Progenitor cell of endocrine pancreas (in vitro differentiated cells): ENCODE results near the gene CCDC14. TPM values are rescaled to one million over a fixed set of nuclear protein-coding genes. Genes with fewer than 3 reads are reported as not detected.

ENCODE experiments used
- DNase-seq: peaks from one replicate; pipeline ENCODE4 v3.0.0; 2021; ENCODE audit warnings: low spot score; ENCODE audit not compliant: unreplicated experiment
- H3K27ac Mint-ChIP-seq: 2 replicates; pipeline ENCODE4 v1.8.0; 2021; ENCODE audit warnings: mild to moderate bottlenecking, moderate library complexity, mixed read lengths
- H3K27me3 Mint-ChIP-seq: 2 replicates; pipeline ENCODE4 v1.8.0; 2021; ENCODE audit warnings: mixed read lengths
- H3K36me3 Mint-ChIP-seq: 2 replicates; pipeline ENCODE4 v1.8.0; 2022; ENCODE audit warnings: mixed read lengths; ENCODE audit not compliant: insufficient read depth
- H3K4me1 Mint-ChIP-seq: 2 replicates; pipeline ENCODE4 v1.8.0; 2021; ENCODE audit warnings: low read depth, mixed read lengths
- H3K4me3 Mint-ChIP-seq: 2 replicates; pipeline ENCODE4 v1.8.0; 2021; ENCODE audit warnings: low read depth, mild to moderate bottlenecking, moderate library complexity, mixed read lengths
- H3K9me3 Mint-ChIP-seq: 2 replicates; pipeline ENCODE4 v1.8.0; 2021; ENCODE audit warnings: low read depth, mixed read lengths
- total RNA-seq: library from RNA; stranded (reverse); gene quantifications from 2 replicates; pipeline ENCODE4 v1.2.1, GENCODE V29; 2021
- TF ChIP-seq, protein P1 (sequence below): fragments of 200-600 bp; sonication (generic); IDR thresholded peaks from one replicate; pipeline ENCODE4 v1.5.0; 2021; ENCODE audit warnings: antibody characterized with exemption, mild to moderate bottlenecking; ENCODE audit not compliant: unreplicated experiment

CCDC14 gene
- total RNA-seq, 1 donor from 2014 or later: 114 TPM

DNA sequence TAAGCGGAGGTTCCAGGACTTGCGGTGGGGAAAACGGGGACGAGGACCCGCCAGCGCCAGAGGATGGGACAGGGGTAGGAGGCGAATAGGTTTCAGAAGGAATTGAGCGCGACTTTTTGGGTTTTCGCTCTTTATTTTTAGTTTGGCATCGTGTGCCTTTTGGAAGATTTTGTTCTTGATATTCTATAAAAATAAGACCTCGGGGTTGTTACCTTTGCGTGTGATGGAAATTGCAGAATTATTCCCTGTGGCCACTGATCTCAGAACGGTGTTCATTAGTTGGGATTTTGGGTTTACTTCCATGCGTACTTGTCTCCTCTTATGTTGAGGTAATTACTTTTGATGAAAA is 453 bp upstream of the CCDC14 start:
- no peaks in the 10 kb centered on the region for H3K36me3 Mint-ChIP-seq
- H3K27ac Mint-ChIP-seq: peak overlapping the region; percentile 99
- peak overlapping the region; percentile 96 for H3K4me3 Mint-ChIP-seq

DNA sequence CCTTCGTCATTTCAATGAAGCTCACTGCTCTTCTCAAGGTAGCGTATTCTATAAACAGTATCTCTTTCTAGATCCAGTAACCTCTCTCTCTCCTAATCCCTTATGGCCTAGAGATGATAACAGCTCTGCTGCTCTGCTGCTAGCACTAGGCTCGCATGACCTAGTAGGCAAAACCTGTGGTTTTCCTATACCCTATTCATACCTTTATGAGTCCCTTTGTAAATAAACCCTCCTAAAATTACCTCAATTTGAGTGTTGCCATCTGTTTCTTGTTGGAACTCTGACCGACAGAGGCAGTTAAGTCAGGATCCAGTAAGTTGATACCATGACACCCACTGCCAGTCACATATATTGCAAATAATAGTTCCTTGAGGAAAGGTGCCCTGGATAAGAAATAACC is 7.3 kb downstream of the CCDC14 start:
- Mint-ChIP-seq H3K36me3 (peaks cover 11% of the 10 kb centered on the region), H3K27me3 (no peaks in the 10 kb centered on the region)
- TF ChIP-seq, protein P1, sequence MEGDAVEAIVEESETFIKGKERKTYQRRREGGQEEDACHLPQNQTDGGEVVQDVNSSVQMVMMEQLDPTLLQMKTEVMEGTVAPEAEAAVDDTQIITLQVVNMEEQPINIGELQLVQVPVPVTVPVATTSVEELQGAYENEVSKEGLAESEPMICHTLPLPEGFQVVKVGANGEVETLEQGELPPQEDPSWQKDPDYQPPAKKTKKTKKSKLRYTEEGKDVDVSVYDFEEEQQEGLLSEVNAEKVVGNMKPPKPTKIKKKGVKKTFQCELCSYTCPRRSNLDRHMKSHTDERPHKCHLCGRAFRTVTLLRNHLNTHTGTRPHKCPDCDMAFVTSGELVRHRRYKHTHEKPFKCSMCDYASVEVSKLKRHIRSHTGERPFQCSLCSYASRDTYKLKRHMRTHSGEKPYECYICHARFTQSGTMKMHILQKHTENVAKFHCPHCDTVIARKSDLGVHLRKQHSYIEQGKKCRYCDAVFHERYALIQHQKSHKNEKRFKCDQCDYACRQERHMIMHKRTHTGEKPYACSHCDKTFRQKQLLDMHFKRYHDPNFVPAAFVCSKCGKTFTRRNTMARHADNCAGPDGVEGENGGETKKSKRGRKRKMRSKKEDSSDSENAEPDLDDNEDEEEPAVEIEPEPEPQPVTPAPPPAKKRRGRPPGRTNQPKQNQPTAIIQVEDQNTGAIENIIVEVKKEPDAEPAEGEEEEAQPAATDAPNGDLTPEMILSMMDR: no peak

More for the DNA sequence above, 453 bp upstream of the CCDC14 start:
- peaks cover 6% of the 10 kb centered on the region for H3K27me3 Mint-ChIP-seq
- TF ChIP-seq, protein P1: no peak
- H3K4me1 Mint-ChIP-seq: peaks cover 9% of the 10 kb centered on the region
- H3K9me3 Mint-ChIP-seq: no peaks in the 10 kb centered on the region
- no peak for DNase-seq

DNA sequence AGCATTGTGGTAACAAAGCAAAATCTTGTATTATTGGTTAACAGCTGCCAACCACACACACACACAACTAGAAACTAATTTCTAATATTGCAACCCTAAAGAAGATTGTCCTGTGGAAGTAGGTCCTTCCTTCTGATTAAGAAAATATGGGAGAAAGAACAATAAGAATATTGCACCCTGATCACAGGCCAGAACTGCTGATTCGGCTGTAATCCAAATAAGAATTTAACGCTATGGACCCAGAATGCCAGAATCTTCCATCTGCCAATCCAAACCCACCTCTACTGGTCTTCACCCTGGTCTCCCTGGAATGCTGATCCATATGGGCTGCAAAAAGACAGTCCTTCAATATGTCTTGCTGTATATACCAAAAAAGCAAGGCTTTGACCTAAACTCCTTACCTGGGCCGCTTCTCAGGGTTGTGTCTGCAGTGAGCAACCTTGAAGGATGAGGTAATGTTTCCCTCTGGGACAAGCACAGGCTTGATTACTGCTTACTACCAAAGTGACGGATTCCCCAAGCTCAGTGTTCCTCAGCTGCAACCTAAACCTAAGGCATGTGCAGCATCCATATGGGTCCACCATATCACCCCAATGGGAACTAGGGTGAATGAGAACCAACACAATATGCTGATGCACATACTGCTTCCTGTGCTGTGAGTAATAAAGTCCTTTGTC is 8.0 kb downstream of the CCDC14 start:
- H3K36me3 Mint-ChIP-seq: peaks cover 14% of the 10 kb centered on the region
- H3K27me3 Mint-ChIP-seq: no peaks in the 10 kb centered on the region
- TF ChIP-seq, protein P1: no peak
- DNase-seq: no peak
- H3K27ac Mint-ChIP-seq: no peak overlapping the region
- peaks cover 7% of the 10 kb centered on the region for H3K4me1 Mint-ChIP-seq
- no peaks in the 10 kb centered on the region for H3K9me3 Mint-ChIP-seq
- H3K4me3 Mint-ChIP-seq: no peak overlapping the region

More for the DNA sequence above, 7.3 kb downstream of the CCDC14 start:
- DNase-seq: no peak
- Mint-ChIP-seq H3K9me3 (no peaks in the 10 kb centered on the region), H3K4me3 (no peak overlapping the region), H3K4me1 (peaks cover 9% of the 10 kb centered on the region), H3K27ac (no peak overlapping the region)

DNA sequence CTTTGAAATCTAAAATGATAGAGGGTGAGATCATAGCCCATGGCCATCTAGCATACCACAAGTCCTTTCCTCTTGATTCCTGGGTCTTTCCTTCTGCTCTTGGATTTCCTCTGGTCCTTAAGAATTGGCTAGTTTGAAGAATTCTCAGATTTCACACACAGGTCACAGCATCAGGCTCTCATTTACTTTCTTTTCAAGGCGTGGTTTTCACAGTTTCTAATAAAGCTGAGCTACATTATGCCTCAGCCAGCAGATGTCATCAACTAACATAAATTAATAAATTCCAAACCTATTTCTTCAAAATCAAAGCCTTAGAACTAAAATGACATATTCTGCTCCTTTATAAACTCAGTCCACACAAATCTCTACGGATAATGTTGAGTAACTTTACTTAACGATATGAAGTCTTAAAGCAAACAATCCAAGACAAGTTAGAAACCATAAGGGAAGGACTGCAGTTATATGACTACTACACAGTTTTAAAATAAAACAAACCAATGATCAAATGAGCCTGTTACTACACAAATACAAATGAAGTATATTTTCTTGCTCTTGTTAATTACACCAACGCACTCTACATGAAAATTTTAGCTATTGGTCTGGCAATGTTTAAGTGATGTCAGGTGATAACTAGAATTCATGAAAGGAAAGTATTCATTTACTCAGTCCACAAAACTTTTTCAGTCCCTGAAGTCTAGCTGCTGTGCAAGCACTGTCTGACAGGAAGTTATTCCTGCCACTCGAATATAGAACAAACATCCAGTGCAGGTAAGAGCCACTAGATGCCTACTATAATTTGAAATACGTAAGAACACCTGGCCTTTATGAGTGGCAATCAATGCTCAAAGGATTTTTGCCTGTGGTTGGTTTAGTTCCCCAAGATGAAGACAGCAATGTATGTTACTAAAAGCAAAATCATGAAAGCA is 9.2 kb downstream of the CCDC14 start:
- TF ChIP-seq, protein P1: no peak
- peaks cover 14% of the 10 kb centered on the region for H3K36me3 Mint-ChIP-seq
- no peak overlapping the region for H3K4me3 Mint-ChIP-seq
- H3K4me1 Mint-ChIP-seq: peaks cover 8% of the 10 kb centered on the region
- no peaks in the 10 kb centered on the region for H3K9me3 Mint-ChIP-seq
- peak overlapping the region; percentile 51 for H3K27ac Mint-ChIP-seq
- DNase-seq: no peak
- no peaks in the 10 kb centered on the region for H3K27me3 Mint-ChIP-seq

DNA sequence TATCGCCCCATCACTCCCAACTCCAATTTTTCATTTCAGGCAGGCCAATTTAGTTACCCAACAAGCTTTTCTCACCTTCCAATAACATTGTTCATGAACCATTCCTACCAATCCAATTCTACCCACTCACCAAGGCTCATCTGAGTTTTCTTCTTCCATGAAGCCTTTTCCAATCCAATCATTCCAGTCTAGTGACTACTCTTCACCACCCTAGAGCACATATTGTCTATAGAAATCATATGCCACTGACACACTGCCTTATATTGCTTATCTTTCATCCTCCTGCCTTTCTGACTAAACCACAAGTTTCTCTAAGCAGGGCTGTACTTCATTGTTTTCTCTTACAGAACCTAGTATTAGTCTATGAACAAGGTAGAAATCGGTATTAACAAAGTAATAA is 11.4 kb downstream of the CCDC14 start:
- Mint-ChIP-seq H3K9me3 (no peaks in the 10 kb centered on the region), H3K4me1 (peaks cover 13% of the 10 kb centered on the region), H3K36me3 (peaks cover 13% of the 10 kb centered on the region), H3K27me3 (no peaks in the 10 kb centered on the region), H3K4me3 (no peak overlapping the region), H3K27ac (no peak overlapping the region)
- DNase-seq: no peak
- TF ChIP-seq, protein P1: no peak
